GM21447 (cell line): Measurements from ENCODE around the gene TKT.

Experiments used
- ATAC-seq: cut with Tn5 transposase; IDR thresholded peaks from one replicate; pipeline ENCODE4 v1.9.1; 2021; ENCODE audit not compliant: unreplicated experiment

The TKT gene

GRCh38 chr3:53240989-53241972 lies 14.5 kb downstream of the TKT start:
- ATAC-seq, result no peak

GRCh38 chr3:53239800-53240199 lies 16.0 kb downstream of the TKT start:
- no peak for ATAC-seq

DNA sequence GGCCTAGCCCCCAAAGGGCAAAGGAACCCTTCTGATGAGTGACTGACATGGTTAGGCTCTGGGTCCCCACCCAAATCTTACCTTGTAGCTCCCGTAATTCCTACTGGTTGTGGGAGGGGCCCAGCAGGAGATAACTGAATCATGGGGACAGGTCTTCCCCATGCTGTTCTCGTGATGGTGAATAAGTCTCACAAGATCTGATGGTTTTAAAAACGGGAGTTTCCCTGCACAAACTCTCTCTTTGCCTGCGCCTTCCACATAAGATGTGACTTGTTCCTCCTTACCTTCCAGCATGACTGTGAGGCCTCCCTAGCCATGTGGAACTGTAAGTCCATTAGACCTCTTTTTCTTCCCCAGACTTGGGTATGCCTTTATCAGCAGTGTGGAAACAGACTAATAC lies 16.9 kb downstream of the TKT start:
- ATAC-seq, result no peak

GRCh38 chr3:53238051-53238850 lies 17.6 kb downstream of the TKT start:
- no peak for ATAC-seq

DNA sequence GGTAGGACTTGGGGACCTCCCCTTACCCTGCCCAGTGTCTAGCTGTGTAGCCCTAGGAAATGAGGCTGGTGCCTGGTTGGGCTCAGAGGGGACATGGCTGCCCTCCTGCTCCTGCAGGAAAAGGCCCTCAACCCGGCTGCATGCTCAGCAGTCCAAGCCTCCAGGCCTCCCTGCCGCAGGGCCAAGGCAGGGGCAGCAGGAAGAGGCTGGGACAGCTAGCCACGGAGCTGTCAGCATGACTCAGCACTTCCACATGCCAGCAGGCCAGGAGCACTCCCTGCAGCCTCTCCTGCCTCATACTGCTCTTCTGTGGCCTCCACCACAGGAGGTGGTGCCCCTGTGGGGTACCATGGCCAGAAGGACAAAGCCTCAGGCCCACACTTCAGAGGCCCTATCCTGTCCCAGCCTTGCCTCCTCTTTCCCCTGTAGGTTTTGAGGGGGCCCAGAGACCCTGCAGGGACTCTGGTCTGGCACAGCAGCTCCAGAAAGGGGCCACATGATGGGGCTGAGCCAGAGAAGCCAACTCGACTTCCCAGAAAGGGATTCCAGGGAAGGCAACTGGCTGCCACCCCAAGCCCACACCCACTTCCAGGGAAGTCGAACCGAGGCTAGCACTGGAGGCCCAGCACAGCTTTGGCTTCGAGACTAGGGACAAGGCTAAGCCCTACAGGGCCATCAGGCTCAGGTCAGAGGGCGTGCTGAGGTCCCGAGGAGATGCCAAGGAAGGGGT lies 19.5 kb downstream of the TKT start:
- no peak for ATAC-seq

DNA sequence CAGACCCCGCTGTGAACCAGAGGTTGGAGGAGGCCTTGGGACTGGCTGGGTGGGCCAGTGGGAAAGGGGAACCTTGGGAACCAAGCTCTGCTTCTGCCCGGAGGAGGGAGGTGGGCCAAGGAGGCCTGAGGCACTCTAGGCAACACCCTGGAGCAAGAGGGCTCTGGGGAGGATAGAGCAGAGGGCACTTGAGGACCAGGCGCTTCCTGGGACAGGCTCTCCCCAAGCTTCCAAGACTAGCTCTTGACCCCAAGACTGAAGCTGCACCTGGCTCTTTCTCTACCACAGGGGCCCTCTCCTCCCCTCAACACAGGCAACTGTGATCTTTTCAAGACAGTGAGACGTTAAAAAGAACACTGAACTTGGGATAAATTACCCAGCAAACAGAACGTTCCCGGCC lies 20.3 kb downstream of the TKT start:
- ATAC-seq, result no peak

DNA sequence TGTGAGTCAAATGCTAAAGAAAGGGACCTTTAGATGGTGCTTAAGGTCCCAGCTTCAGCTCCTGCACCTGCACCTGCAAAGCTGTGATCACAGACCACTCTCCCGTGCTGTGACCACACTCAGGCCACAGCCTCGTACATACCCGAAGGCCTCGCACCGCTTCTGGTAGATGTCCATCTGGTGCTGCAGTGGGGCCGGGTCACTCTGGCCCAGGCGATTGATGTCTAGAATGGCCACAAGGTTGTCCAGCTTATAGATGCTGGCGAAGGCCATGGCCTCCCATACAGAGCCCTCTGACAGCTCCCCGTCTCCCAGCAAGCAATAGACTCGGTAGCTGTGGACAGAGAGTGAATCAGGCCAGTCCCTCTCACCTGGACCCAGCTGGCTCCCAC lies 21.0 kb downstream of the TKT start:
- ATAC-seq, result no peak

DNA sequence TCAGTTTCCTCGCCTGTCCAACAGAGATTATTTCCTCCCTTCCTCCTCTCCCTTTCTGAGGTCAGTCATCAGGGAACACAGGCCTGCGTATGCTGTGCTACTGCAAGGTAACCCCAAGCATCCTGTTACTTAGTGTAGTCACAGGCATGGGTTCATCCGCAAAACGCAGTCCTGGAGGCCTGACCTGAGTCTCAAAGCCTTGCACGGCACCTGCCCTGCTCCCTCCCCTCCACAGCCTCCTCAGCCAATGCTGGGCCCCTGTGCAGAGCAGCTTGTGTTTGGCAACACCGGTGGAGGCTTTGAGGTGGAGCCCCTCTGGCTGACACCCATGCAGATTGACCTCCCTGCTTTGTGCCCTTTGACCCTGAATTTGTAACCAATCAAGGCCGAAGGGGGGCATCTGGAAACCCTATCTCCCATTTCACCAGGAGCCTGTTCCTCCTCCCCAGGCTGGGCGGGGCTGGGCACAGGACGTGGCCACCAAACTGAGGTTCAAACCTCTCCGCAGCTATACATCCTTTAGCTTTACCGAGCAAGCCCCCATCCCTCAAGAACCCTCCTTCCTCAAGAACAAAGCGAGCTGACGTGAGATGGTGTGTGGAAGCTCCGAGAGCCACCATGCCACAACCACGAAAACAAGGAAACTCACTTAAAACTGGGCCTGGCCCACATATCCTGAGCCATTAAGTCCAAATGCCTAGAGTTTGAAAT lies 21.5 kb downstream of the TKT start:
- no peak for ATAC-seq

- no peak for ATAC-seq
Observed at GRCh38 chr3:53232641-53233377, 23.0 kb downstream of the TKT start.

DNA sequence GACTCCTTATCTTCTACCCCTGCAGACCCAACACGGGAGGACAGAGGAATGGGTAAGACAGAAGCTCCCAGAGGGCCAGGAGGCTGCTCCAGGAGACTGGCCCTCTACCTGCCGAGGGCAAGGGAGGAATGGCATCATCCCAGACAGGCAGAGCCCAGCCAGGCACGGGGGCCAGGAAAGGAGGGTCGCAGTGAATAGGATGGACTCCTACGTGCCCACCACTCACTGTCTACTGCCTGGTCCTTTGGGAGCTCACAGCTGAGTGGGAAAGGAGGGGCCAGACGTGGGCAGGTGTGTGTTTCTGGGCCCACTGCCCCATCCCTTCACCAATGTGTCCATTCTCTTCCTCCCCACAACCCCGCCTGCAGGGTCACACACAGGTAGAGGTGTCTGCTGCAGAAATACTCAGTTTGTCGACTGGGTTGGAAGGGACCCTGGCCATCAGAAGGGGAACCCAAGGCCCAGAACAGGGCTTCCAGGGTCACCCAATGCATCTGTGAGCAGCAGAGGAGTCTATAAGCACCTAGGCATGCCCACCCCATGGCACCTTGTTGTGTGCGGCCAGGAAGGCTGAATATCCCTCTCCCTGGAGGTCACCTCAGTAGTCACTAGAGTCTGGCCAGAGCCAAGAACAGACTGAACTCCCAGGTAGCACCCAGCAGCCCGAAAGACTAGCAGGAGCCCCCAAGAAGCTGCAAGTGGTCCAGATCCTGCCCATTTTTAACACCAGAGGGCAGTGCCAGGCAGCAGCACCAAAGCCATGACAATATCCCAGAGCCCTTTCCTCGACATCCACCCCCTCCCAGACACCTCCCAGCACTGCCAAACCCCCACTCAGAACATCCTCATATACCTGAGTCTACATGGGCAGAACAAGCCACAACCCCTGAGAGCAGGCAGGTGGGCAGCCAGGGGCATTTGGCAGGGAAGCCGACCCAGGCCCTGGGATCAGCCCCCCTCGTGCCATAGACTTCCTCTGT lies 24.0 kb downstream of the TKT start:
- ATAC-seq, result no peak

- no peak for ATAC-seq
Observed at GRCh38 chr3:53230789-53231188, 25.0 kb downstream of the TKT start.

DNA sequence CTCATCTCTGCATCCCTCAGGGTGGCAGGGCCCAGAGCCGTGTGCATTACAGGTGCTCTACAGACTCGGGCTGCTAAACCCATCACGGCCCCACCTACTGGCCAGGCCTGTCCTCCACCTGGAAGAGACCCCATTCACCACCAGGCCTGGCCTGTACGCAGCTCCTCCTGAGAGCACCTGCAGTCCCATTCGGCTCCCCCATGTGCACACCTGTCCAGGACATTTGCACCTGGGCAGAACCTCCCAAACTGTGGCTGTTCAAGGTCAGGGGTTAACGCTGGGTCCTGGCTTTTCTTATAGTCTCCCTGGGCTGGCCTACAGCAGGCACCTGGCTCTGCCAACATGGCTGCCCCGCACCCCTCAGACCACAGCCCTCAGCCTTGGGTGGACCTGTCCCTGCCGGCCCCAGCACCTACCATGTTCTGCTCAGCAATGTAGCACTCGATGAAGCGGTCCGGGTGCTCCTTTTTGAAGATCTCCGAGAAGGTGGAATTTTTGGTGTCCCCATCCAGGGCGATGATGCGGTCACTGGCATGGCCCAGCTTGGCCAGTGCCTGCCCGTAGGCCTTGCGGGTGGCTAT lies 25.7 kb downstream of the TKT start:
- no peak for ATAC-seq

- no peak for ATAC-seq
Observed at GRCh38 chr3:53229606-53230005, 26.2 kb downstream of the TKT start.

DNA sequence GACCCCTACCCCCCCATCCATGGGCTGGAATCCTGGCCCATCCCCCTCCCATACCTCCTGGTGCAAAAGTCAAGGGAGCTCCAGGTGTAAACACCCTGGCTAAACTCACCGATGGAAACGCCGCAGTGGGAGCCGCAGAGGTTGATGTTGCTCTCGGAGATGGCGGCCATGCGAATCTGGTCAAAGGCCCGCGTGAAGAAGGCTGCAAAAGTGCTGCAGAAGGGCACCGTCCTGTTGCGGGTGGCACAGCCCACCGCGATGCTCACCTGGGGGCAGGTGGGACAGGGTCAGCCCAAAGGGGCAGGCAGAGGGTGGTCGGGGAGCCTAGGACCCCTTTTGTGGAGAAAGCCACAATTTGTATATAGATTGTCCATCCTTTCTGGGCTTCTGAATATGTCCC lies 26.7 kb downstream of the TKT start:
- no peak for ATAC-seq

GRCh38 chr3:53227993-53228885 lies 27.6 kb downstream of the TKT start:
- ATAC-seq, result no peak

DNA sequence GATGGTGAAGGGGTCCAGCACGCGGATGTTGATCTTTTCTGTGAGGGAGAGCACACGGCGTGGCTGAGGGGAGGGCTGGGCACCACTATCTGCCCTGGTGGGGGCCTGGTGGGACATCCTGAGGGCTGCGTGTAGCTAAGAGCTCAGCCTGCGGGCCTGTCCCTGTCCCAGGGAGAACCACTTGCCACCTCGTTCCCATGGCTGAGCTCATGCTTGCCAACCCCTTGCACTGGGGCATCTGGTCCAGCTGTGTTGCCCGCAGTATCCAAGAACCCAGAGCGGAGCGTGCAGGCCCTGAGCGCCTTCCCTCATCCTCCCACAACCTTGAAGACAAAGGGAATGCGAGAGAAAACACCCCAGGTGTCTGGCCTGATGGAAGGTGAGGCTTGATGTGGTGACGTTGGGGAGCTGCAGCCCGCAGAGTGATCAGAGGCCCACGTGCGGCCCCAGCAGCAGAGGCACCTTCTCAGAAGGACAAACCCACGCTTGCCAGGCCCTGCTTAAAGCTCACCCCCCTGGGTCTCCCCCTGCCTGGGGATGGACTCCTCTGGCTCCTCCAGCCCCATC lies 28.9 kb downstream of the TKT start:
- ATAC-seq, result no peak

DNA sequence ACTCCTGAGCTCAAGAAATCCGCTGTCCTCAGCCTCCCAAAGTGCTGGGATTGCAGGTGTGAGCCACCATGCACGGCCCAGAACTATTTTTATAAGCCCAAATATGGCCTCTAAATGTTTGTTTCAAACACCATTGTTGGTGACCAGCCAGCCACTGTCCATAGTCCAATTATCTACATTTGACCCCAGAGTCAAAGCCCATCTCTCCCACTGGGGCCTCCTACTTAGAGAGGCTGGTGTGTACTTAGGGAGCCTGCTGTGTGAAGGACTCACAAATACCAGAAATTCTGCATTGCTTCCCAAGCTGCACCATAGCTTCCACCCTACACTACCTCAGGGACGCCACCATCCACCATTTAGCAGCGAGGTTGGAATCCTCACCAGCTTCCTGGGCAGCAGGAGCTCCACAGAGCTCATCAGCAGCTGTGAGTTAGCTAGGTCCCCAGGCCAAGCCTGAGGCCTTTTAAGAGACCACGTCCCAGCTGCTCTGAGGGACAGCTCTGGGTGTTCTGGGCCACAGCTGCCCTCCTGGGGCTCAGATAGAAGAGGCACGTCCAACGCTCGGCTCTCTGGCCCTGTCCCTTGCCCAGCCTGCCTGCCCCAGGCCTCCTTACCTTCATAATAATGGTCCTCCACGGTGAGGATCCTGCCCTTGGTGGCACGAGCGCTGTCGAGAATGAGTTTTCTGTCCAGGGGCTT lies 29.5 kb downstream of the TKT start:
- no peak for ATAC-seq
